Smooth muscle cell (in vitro differentiated cells): ENCODE data around the gene SKA3. TPM values are rescaled to one million over a fixed set of nuclear protein-coding genes. Genes with fewer than 3 reads are reported as not detected.

ENCODE experiments used
- DNase-seq: peaks from one replicate; lab custom pipeline; 2025; ENCODE audit not compliant: unreplicated experiment; lab: John Stamatoyannopoulos, UW
- H2AFZ ChIP-seq: fragments of 200-600 bp; sonication (generic); 2 replicates; pipeline ENCODE4 v1.6.0; 2016; ENCODE audit warnings: antibody characterized with exemption, low read depth, mild to moderate bottlenecking
- H3F3A ChIP-seq: fragments of 200-600 bp; sonication (generic); 2 replicates; pipeline ENCODE4 v1.6.0; 2017; ENCODE audit warnings: antibody characterized with exemption, low read depth
- H3K27ac ChIP-seq: fragments of 200-600 bp; sonication (generic); 2 replicates; pipeline ENCODE4 v1.5.1; 2016; ENCODE audit warnings: low read depth, mild to moderate bottlenecking
- H3K27me3 ChIP-seq: fragments of 200-600 bp; sonication (generic); 2 replicates; pipeline ENCODE4 v1.6.1; 2016; ENCODE audit warnings: low read depth, mild to moderate bottlenecking
- H3K36me3 ChIP-seq: fragments of 200-600 bp; sonication (generic); 2 replicates; pipeline ENCODE4 v1.5.1; 2016; ENCODE audit warnings: low read depth
- H3K4me1 ChIP-seq: fragments of 200-600 bp; sonication (generic); 2 replicates; pipeline ENCODE4 v1.5.1; 2016; ENCODE audit warnings: low read depth
- H3K4me2 ChIP-seq: fragments of 200-600 bp; sonication (generic); 2 replicates; pipeline ENCODE4 v1.6.0; 2016; ENCODE audit warnings: mild to moderate bottlenecking
- H3K4me3 ChIP-seq: fragments of 200-600 bp; sonication (generic); 2 replicates; pipeline ENCODE4 v1.5.1; 2016; ENCODE audit warnings: mild to moderate bottlenecking
- H3K79me2 ChIP-seq: fragments of 200-600 bp; sonication (generic); 2 replicates; pipeline ENCODE4 v1.6.0; 2016; ENCODE audit warnings: low read depth, mild to moderate bottlenecking
- H3K9ac ChIP-seq: fragments of 200-600 bp; sonication (generic); 2 replicates; pipeline ENCODE4 v1.6.0; 2016; ENCODE audit warnings: low read depth
- H3K9me3 ChIP-seq: fragments of 200-600 bp; sonication (generic); replicated peaks from 2 replicates; pipeline ENCODE4 v1.5.1; 2016; ENCODE audit warnings: low read depth
- H4K20me1 ChIP-seq: fragments of 200-600 bp; sonication (generic); 2 replicates; pipeline ENCODE4 v1.6.0; 2016; ENCODE audit warnings: low read depth
- CTCF ChIP-seq: fragments of 200-600 bp; sonication (generic); IDR thresholded peaks from 2 replicates; pipeline ENCODE4 v1.5.1; 2017; ENCODE audit warnings: borderline replicate concordance, mild to moderate bottlenecking, antibody characterized with exemption; ENCODE audit not compliant: insufficient read depth, poor library complexity, severe bottlenecking
- WGBS: methylation state at CpG from one replicate; pipeline ENCODE4 v1.1.7; 2016; ENCODE audit warnings: low lambda C conversion rate; 5-methylcytosine and 5-hydroxymethylcytosine counted together
- polyA plus RNA-seq: library from polyadenylated mRNA; unstranded; fragments of >200 nt; fragmentation: Nextera tagmentation; extraction: Ambion mirVana; gene quantifications from 2 replicates; pipeline ENCODE4 v1.2.1, GENCODE V29; 2016
- total RNA-seq: library from RNA; depleted of rRNA; stranded (reverse); fragments of >200 nt; gene quantifications from 2 replicates; pipeline ENCODE4 v1.2.3, GENCODE V29; 2014

SKA3 gene
- total and polyA plus RNA-seq, 2 experiments from 2014 or later, result 5.4 to 7.2 TPM

GRCh38 chr13:21148557-21149258, 27.6 kb downstream of the SKA3 start:
- no peak overlapping the region for H2AFZ ChIP-seq
- TF ChIP-seq CTCF, result no peak
- no peaks in the 10 kb centered on the region for H3K4me1 ChIP-seq
- H3K27me3 ChIP-seq, result no peaks in the 10 kb centered on the region
- peaks cover 36% of the 10 kb centered on the region for H4K20me1 ChIP-seq
- 85% methylated on average over 5 of the region's 5 CpGs for WGBS
- peaks cover 13% of the 10 kb centered on the region for H3K79me2 ChIP-seq
- H3K36me3 ChIP-seq, result peaks cover 10% of the 10 kb centered on the region
- H3K9me3 ChIP-seq, result no peaks in the 10 kb centered on the region
- H3K4me3 ChIP-seq, result no peak overlapping the region
- H3K4me2 ChIP-seq, result no peak overlapping the region
- peak overlapping the region; percentile 36 for H3K27ac ChIP-seq
- no peak overlapping the region for H3K9ac ChIP-seq
- H3F3A ChIP-seq, result peaks cover 17% of the 10 kb centered on the region
- DNase-seq, result no peak

GRCh38 chr13:21147827-21148226, 28.5 kb downstream of the SKA3 start:
- H2AFZ ChIP-seq, result no peak overlapping the region
- no peak overlapping the region for H3K4me3 ChIP-seq

GRCh38 chr13:21142766-21143165, 33.6 kb downstream of the SKA3 start:
- H3K27ac ChIP-seq, result no peak overlapping the region
- H3K4me3 ChIP-seq, result no peak overlapping the region
- no peak for TF ChIP-seq CTCF
- H3K9me3 ChIP-seq, result no peaks in the 10 kb centered on the region
- H3K27me3 ChIP-seq, result no peaks in the 10 kb centered on the region
- no peak overlapping the region for H3K9ac ChIP-seq
- H2AFZ ChIP-seq, result no peak overlapping the region
- DNase-seq, result no peak
- peaks cover 46% of the 10 kb centered on the region for H3K79me2 ChIP-seq
- peaks cover 11% of the 10 kb centered on the region for H3F3A ChIP-seq
- WGBS, result 100% methylated on average over 3 of the region's 3 CpGs
- peaks cover 61% of the 10 kb centered on the region for H4K20me1 ChIP-seq
- peak overlapping the region; percentile 2 for H3K4me2 ChIP-seq
- H3K36me3 ChIP-seq, result peaks cover 8% of the 10 kb centered on the region
- H3K4me1 ChIP-seq, result peaks cover 13% of the 10 kb centered on the region

More at GRCh38 chr13:21147827-21148226, 28.5 kb downstream of the SKA3 start:
- peaks cover 45% of the 10 kb centered on the region for H4K20me1 ChIP-seq
- H3K4me2 ChIP-seq, result no peak overlapping the region
- no peak overlapping the region for H3K9ac ChIP-seq
- H3K79me2 ChIP-seq, result peaks cover 22% of the 10 kb centered on the region
- H3K4me1 ChIP-seq, result peaks cover 3% of the 10 kb centered on the region
- peaks cover 10% of the 10 kb centered on the region for H3K36me3 ChIP-seq
- H3K9me3 ChIP-seq, result no peaks in the 10 kb centered on the region
- 84% methylated on average over 4 of the region's 4 CpGs for WGBS
- H3F3A ChIP-seq, result peaks cover 17% of the 10 kb centered on the region
- peak overlapping the region; percentile 36 for H3K27ac ChIP-seq
- no peak for TF ChIP-seq CTCF
- DNase-seq, result no peak
- H3K27me3 ChIP-seq, result no peaks in the 10 kb centered on the region

- peaks cover 29% of the 10 kb centered on the region for H4K20me1 ChIP-seq
- peak overlapping the region; percentile 95 for H3K27ac ChIP-seq
- no peak for TF ChIP-seq CTCF
- peaks cover 38% of the 10 kb centered on the region for H3K79me2 ChIP-seq
- peak overlapping the region; percentile 69 for H3K4me3 ChIP-seq
- peak overlapping the region; percentile 92 for H3K4me2 ChIP-seq
- 94% methylated on average over 12 of the region's 12 CpGs for WGBS
- no peaks in the 10 kb centered on the region for H3K9me3 ChIP-seq
- no peaks in the 10 kb centered on the region for H3K27me3 ChIP-seq
- peak overlapping the region; percentile 89 for H2AFZ ChIP-seq
- H3K36me3 ChIP-seq, result no peaks in the 10 kb centered on the region
- DNase-seq, result no peak
- H3K4me1 ChIP-seq, result peaks cover 13% of the 10 kb centered on the region
- H3K9ac ChIP-seq, result peak overlapping the region; percentile 96
- H3F3A ChIP-seq, result no peaks in the 10 kb centered on the region
Observed at GRCh38 chr13:21139374-21139773, 37.0 kb downstream of the SKA3 start.
